IPS-18c (cell line): Measurements from ENCODE around the gene SUCLG2.
"Not testable (repeated sequence)": the region's sequence is repeated elsewhere in the genome, so short reads cannot be mapped to it uniquely, and the experiment has no call there.

ENCODE experiments used
- H3K4me3 ChIP-seq: 2 replicates; pipeline ENCODE4 v1.7.0; 2013; ENCODE audit warnings: low read depth, mild to moderate bottlenecking, low read length, moderate library complexity; ENCODE audit not compliant: insufficient read depth
- H3K9me3 ChIP-seq: one replicate; pipeline ENCODE4 v1.6.1; 2013; ENCODE audit warnings: mild to moderate bottlenecking, low read length, moderate library complexity; ENCODE audit not compliant: control insufficient read depth, insufficient read depth

SUCLG2 gene

DNA sequence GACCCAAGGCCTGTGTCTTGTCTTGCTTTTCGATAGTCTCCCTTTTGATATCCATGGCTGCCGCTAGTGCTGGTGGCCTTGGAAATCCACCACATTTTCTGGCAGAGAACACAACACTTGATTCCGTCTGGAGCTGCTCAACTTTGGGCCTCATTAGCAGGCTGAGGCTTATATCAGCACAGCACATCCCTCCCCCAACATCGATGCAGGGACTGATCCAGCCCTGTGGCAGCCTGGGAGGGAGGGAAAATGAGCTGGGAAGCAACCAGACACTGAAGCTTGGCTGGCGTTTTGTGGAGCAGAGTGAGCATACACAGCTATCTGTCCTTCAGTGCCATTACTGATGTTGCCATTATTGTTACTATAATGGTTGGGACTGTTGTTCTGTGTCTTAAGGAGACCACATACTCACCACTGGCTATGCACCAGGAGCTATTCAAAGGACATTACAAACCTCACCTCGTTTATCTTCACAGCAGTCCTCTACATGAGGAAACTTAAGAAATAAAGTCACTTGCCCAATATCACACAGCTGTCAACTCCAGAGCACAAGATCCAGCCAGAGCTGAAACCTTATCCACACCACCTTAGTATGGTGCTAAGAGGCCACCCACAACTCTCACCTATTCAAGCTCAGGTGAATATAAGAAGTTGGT lies 102.9 kb downstream of the SUCLG2 start:
- Histone ChIP-seq H3K4me3 (no peak overlapping the region), H3K9me3 (no peaks in the 10 kb centered on the region)

DNA sequence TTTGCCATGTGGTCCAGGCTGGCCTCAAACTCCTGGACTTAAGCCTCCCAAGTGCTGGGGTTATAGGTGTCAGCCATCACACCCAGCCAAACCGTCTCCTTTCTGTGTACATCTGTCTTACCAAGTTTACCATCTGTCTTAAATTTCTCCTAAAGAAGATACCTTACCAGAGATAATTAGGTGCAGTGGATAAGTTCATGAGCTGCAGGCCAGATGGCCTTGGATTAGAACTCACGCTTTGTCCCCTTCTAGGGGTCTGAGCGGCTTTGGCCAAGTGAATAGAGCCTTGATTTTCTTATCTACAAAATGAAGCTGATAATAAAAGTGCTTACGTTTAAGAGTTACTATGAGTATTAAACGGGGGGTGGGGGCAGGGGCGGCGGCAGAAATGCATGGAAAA lies 103.9 kb downstream of the SUCLG2 start:
- H3K9me3 ChIP-seq, result no peaks in the 10 kb centered on the region
- H3K4me3 ChIP-seq, result no peak overlapping the region

DNA sequence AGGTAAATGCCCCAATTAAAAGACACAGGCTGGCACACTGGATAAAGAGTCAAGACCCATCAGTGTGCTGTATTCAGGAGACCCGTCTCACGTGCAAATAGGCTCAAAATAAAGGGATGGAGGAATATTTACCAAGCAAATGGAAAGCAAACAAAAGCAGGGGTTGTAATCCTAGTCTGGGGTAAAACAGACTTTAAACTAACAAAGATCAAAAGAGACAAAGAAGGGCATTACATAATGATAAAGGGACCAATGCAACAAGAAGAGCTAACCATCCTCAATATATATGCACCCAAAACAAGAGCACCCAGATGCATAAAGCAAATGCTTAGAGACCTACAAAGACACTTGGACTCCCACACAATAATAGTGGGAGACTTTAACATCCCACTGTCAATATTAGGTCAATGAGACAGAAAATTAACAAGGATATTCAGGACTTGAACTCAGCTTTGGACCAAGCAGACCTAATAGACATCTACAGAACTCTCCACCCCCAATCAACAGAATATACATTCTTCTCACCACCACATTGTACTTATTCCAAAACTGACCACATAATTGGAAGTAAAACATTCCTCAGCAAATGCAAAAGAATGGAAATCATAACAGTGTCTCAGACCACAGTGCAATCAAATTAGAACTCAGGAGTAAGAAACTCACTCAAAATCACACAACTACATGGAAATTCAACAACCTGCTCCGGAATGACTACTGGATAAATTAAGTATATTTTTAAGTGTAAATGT lies 111.7 kb downstream of the SUCLG2 start:
- H3K9me3 ChIP-seq, H3K4me3 ChIP-seq: not testable (repeated sequence)

DNA sequence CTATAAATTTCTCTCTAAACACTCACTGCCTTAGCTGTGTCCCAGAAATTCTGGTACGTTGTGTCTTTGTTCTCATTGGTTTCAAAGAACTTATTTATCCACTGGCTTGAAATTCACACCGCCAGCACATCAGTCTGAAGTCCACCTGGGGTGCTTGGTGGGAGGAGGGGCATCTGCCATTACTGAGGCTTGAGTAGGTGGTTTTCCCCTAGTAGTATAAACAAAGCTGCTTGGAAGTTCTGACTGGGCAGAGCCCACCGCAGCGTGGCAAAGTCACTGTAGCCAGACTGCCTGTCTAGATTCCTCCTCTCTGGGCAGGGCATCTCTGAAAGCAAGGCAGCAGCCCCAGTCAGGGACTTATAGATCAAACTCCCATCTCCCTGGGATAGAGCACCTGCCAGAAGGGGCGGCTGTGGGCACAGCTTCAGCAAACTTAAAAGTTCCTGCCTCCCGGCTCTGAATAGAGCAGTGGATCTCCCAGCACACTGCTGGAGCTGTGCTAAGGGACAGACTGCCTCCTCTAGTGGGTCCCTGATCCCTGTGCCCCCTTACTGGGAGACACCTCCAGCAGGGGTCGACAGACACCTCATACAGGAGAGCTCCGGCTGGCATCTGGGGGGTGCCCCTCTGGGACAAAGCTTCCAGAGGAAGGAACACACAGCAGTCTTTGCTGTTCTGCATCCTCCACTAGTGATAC lies 114.1 kb downstream of the SUCLG2 start:
- Histone ChIP-seq H3K4me3 (no peak overlapping the region), H3K9me3 (no peaks in the 10 kb centered on the region)

DNA sequence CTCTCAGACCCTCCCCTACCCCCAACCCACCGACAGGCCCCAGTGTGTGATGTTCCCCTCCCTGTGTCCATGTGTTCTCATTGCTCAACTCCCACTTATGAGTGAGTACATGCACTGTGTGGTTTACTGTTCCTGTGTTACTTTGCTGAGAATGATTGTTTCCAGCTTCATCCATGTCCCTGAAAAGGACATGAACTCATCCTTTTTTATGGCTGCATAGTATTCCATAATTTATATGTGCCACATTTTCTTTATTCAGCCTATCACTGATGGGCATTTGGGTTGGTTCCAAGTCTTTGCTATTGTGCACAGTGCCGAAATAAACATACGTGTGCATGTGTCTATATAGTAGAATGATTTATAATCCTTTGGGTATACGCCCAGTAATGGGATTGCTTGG lies 117.2 kb downstream of the SUCLG2 start:
- H3K4me3 ChIP-seq, H3K9me3 ChIP-seq: not testable (repeated sequence)

DNA sequence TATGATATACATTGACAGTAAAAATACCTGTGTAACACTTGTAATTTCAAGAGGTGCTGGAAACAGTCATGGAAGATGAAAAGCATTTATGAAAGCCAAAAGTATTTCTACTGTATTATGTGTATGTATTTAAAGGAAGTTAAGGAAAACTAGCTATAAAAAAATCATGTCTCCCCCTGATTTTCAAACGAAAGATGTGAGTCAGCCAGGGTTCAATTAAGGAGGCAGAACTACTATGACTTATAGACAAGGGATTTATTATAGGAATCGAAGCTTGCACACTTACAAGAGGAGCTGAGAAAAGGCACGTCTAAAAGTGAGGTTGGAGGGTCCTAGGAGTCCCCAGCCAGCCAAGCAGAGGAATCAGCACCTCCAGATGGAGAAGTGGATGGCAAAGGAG lies 119.4 kb downstream of the SUCLG2 start:
- no peaks in the 10 kb centered on the region for H3K9me3 ChIP-seq

DNA sequence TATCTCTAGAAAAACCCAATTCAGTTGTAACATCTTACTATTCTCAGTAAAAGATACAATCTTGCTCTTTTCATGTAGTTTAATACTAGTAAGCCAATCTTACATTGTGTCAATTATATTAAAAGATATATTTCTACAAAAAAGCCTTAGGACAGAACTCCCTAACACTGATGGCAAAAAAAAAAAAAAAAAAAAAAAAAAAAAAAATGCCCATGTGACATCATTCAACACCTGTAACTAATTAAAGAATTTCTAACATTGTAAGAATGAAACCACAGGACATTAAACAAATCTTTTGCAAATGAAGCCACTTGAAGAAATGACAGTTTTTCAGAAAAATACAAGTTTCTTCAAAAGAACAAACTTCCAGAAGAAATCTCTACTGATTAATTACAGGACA lies 119.8 kb downstream of the SUCLG2 start:
- H3K4me3 ChIP-seq, result no peak overlapping the region

More for the DNA sequence above, 119.4 kb downstream of the SUCLG2 start:
- H3K4me3 ChIP-seq, result no peak overlapping the region

DNA sequence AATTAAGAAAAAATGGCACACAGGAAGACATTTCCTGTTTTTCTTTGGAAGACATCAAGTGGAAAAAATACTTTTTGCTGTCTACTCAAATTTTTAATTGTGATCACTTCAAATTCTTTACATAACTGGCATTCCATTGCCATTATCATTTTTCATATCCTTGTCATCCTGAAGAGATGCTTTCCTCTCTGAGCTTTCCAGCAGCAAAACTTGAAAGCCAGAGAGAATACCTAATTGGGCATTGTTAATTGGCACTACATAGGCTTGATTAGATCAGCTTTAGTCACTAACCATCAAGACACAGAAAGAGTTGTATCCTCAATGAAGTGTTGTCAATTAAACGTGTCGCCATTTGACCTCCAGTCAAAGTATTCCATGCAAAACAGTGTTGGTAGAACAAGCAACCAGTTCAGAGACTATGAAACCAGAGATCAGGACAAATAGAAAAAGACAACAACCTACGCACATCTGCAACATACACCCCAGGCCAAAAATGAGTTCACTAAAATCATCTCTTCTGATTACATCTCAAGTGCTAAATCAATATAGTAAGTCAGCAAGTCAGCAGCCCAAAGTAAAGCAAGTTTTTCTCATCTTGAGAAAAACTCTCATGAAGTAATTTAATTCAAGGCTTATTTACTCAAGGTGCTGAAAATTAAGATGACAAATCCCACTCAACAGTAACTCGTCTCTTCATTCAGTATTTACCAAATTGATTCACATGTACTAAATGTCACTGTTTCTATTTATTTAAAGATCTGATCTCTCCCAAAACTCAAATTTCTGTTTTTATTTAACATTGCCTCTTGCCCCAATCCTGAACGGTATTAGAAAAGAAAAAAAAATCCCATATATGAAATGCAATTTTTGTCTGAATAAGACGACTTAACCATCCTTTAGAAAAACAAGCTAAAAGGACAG lies 123.0 kb downstream of the SUCLG2 start:
- Histone ChIP-seq H3K4me3 (no peak overlapping the region), H3K9me3 (no peaks in the 10 kb centered on the region)

More for the DNA sequence above, 119.8 kb downstream of the SUCLG2 start:
- H3K9me3 ChIP-seq, result no peaks in the 10 kb centered on the region

DNA sequence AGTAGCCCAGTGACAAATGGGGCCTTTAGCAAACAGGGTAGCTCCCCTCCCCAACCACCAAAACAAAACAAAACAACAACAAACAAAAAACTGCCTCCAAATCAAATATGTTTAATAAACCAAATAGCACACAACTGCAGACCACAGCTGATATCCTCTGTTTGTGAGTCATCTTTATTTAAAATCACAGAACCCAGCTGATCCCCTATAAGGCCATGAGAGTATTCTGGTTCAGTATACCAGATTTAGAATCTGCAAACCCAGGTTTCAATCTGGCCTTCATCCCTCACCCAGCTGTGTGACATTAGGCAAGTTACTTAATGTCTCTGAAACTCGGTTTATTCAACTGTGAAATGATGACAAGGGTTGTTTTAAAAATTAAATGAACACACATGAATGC lies 124.5 kb downstream of the SUCLG2 start:
- H3K9me3 ChIP-seq, result no peaks in the 10 kb centered on the region
- no peak overlapping the region for H3K4me3 ChIP-seq

DNA sequence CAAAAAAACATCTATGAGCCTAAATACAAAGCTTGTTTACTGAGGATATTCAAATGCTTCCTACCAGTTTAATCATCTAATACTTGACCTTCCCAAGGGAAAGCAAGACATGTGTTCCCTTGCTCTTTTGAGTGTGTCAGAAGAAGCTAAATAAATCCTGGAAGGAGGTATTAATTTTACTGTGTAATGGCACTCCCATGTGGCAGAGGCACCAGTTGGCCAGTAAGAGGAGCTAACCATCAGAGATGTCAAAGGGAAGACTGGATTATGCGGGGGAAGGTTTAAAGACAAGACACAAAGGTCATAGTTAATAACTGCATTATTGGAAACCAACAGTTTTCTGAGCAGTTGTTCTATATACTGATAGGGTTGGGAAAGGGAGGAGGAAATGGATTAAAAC lies 125.1 kb downstream of the SUCLG2 start:
- no peaks in the 10 kb centered on the region for H3K9me3 ChIP-seq
- no peak overlapping the region for H3K4me3 ChIP-seq

DNA sequence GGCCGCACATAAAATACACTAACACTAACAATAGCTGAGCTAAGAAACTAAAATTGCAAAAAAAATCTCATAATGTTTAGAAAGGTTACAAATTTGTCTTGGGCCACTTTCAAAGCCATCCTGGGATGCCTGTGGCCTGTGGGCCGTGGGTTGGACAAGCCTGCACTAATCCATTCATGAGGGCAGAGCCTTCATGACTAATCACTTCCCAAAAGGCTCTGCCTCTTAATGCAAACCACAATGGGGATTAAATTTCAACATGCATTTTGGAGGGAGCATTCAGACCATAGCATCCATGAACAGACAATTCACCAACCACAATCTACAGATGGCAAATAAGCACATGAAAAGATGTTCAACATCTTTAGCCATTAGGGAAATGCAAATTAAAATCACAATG lies 128.2 kb downstream of the SUCLG2 start:
- H3K4me3 ChIP-seq, result no peak overlapping the region
- no peaks in the 10 kb centered on the region for H3K9me3 ChIP-seq

DNA sequence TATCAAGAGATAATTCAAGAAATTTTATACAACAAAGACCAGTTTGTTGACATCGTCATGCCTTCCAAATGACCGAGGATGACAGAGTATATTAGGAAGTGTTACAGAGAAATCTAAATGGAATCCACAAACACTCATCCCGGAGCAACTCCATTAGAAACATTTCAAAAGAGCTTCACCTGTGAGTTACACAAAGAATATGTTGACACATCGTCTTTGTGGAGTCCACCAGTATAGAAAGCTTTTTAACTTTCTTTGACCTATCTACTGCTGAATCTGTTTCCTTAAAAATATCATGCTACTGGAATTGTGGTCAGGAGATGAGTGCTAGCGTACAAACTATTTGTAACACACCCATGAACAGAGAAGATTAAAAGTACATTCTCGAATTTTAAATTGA lies 130.4 kb downstream of the SUCLG2 start:
- Histone ChIP-seq H3K9me3 (no peaks in the 10 kb centered on the region), H3K4me3 (no peak overlapping the region)

DNA sequence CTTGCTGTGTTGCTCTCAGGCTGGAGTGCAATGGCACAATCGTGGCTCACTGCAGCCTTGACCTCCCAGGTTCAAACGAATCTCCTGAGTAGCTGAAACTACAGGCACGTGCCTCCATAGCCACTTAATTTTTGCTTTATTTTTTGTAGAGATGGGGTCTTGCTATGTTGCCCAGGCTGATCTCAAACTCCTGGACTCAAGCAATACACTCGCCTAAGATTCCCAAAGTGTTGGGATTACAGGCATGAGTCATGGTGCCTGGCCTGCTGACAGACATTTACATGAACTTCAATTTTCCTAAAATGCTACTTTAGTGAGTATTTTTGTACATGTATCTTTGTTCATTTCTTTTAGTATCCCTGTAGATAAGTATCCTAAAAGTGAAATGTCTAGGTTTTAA lies 132.3 kb downstream of the SUCLG2 start:
- Histone ChIP-seq H3K4me3 (no peak overlapping the region), H3K9me3 (no peaks in the 10 kb centered on the region)

DNA sequence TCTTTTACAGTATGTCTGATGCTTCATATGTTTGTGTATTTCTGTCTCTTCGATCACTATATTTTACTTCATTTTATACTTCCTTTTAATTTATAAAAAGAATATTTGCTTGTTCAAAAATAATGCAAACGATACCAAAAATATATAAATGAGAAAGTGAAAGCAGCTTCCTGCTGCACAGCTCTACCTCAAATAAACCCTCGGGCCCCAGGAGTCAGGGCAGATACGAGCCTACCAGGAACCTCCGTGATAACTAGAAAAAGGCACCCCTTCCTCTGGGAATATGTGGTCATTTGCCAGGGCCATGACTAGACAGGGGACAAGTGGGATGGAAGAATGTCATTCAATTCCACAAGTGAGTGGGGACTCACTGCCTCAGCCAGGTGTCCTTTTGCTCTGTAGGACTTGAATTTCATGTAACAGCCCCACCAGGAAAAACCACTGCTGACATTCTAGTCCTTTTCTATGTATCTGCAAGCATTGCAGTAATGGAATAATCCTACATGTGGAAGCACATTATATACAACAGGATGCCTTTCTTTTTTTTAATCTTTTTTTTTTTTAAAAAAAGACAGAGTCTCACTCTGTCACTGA lies 133.3 kb downstream of the SUCLG2 start:
- Histone ChIP-seq H3K4me3 (no peak overlapping the region), H3K9me3 (no peaks in the 10 kb centered on the region)

DNA sequence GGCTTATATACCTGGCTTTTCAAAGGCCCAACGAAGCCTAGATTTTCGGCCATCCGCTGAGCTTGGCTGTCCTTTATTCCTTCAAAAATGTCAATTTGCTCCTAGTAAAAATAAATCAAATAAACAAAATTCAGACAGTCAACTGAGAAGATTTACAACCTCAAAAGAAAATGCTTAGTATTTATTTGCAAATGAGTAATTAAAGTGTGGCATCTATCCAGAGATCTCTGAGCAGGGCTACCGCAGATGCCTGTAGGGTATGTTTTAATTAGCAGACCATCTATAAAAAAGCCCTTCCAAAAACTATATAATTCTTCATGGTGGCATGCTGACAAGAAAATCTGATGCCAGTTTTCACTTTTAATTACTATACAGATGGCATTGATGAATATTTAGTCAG lies 136.2 kb downstream of the SUCLG2 start:
- Histone ChIP-seq H3K4me3 (no peak overlapping the region), H3K9me3 (no peaks in the 10 kb centered on the region)

DNA sequence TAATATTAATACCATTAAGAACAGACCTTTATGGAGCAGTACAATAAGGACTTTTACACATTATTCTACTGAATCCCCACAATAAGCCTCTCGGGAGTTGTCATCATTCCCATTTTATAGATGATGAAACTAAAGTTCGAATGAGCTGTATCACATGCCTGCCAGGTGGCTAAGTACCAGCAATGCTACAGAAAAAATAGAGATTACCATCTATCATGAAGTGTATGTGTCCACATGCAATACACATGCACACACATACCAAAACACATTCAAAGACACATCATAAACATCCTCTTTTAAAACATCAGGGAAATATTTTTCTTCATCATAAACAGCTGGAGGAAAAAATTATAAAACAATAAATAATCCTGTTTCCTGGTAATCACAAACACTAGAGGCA lies 136.6 kb downstream of the SUCLG2 start:
- no peaks in the 10 kb centered on the region for H3K9me3 ChIP-seq
- no peak overlapping the region for H3K4me3 ChIP-seq

DNA sequence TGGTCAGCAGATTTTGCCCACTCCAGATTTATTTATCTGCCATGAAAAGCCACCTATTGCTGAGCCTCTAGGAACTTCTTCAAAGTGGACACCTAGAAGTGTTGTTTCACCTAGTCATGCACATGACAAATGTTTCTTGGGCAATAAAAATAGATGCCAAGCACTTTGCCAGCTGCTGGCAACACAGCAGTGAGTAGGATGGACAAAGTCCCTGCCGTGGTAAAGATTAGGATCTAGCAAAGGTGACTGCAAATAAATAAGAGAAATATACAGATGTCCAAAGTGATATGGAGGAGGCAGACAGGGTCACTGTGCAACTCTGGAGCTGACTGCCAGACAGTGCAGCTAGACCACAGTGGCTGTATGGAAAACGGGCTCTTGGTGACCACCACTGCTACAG lies 137.9 kb downstream of the SUCLG2 start:
- no peaks in the 10 kb centered on the region for H3K9me3 ChIP-seq

More for the DNA sequence above, 137.9 kb downstream of the SUCLG2 start:
- H3K4me3 ChIP-seq, result no peak overlapping the region
